IPS-18a (cell line): Measurements from ENCODE around the gene PLEKHO2.

Source experiments
- H3K27ac ChIP-seq: one replicate; pipeline ENCODE4 v1.5.1; 2013; ENCODE audit warnings: low read length
- H3K27me3 ChIP-seq: one replicate; pipeline ENCODE4 v1.6.1; 2013; ENCODE audit warnings: mild to moderate bottlenecking, low read length; ENCODE audit not compliant: control insufficient read depth, insufficient read depth
- H3K36me3 ChIP-seq: one replicate; pipeline ENCODE4 v1.6.1; 2013; ENCODE audit warnings: low read depth, low read length; ENCODE audit not compliant: control insufficient read depth
- H3K4me1 ChIP-seq: one replicate; pipeline ENCODE4 v1.6.1; 2013; ENCODE audit warnings: low read depth, low read length; ENCODE audit not compliant: control insufficient read depth
- H3K4me3 ChIP-seq: one replicate; pipeline ENCODE4 v1.5.1; 2013; ENCODE audit warnings: low read length
- H3K9ac ChIP-seq: one replicate; pipeline ENCODE4 v1.6.1; 2013; ENCODE audit warnings: mild to moderate bottlenecking, low read length, moderate library complexity
- H3K9me3 ChIP-seq: one replicate; pipeline ENCODE4 v1.6.1; 2013; ENCODE audit warnings: low read depth, low read length; ENCODE audit not compliant: control insufficient read depth

The PLEKHO2 gene

DNA sequence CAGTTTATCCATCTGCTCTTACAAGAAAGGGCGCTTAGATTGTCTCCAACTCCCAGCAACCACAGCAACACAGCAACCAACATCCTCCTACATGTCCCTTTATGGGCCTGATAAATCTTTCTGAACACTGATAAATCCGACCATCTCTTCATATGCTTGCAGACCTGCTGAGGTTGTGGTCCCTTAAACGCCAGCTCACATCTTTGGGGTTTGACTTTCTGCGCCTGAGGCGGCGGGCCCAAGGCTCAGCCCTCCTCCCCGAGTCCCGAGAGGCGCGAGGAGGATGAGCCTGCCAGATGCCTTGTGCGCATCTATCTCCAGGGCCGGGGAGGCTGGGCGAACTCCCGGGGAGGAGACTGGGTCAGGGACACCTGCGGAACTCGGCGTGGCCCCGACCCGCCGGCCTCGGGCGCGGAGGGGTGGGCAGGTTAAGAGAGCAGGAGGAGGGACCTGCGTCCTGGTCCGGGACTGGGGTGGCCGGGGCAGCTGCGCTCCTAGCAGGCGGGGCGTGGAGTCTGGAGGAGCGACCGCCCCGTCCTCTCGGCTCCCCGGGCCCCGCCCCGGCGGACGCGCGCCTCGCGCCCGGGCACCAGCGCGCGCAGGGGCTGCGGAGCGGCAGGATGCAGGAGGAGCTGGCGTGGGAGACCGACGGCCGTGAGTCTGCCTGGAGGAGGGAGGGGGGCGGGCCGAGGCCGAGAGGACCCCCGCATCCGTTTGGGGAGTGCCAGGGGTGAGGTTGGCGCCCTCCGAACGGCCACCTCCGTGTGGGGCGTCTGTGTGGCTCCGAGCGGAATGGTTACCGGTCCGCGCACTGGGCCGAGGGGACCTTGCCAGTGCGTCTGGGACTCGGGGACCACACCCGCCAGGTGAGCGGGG is 69.8 kb downstream of the PLEKHO2 start, which contains the start of gene ANKDD1A:
Gene ANKDD1A (plus strand): TSS at position 592 of the 876 bp plus-strand sequence. CDS start 29 bp downstream, at position 621.
- peaks cover 24% of the 10 kb centered on the region for H3K4me1 ChIP-seq
- peak within 1 kb of the TSS; percentile 23 for H3K9ac ChIP-seq
- H3K27ac ChIP-seq = no peak within 1 kb of the TSS
- H3K9me3 ChIP-seq = no peaks in the 10 kb centered on the region
- H3K27me3 ChIP-seq = peaks cover 32% of the 10 kb centered on the region
- peak within 1 kb of the TSS; percentile 73 for H3K4me3 ChIP-seq
- no peaks in the 10 kb centered on the region for H3K36me3 ChIP-seq

DNA sequence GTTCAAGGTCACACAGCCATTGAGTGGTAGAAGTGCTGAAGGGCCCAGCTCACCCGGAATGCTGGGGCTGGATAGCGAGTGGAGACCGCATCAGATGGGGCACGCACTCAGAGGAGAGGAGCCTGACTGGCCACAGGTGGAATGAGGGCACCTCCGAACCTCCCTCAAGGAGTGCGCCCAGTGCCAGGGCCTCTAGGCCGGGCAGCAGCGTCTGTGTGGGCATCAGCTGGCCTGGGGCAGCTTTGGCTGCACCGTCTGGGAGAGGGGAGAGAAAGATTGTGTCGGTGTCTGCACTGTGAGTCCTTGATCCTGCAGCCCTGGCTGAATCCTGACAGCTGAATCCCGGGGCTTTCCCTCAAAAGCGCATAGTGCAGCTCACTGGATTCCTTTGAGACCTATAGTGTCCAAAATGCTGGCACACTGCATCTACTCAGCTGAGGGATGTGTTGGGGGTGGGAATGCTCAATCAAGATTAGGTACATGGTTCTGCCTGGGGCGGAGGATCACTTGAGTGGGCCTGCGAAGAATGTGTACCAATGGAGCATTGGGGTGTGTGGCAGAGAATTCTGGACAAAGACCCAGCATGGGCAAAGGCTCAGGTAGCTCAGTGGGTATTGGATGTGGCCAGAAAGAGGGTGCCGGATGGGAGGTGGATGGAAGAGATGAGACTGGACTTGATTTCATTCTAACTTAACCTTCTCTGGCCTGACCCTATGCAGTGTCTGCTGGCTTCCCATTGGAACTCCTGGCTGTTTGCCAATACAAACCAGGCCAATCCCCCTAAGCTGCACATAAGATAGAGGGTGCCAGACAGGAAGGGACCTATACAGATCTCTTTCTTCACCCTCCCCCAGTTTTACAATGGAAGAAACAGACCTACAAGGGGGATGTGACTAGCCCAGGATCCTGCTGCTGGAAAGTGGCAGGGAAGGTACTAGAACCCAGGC is 70.9 kb downstream of the PLEKHO2 start:
- no peaks in the 10 kb centered on the region for H3K9me3 ChIP-seq
- H3K9ac ChIP-seq = peak overlapping the region; percentile 23
- no peak overlapping the region for H3K27ac ChIP-seq
- H3K27me3 ChIP-seq = peaks cover 32% of the 10 kb centered on the region
- peak overlapping the region; percentile 73 for H3K4me3 ChIP-seq
- H3K36me3 ChIP-seq = no peaks in the 10 kb centered on the region
- peaks cover 25% of the 10 kb centered on the region for H3K4me1 ChIP-seq

DNA sequence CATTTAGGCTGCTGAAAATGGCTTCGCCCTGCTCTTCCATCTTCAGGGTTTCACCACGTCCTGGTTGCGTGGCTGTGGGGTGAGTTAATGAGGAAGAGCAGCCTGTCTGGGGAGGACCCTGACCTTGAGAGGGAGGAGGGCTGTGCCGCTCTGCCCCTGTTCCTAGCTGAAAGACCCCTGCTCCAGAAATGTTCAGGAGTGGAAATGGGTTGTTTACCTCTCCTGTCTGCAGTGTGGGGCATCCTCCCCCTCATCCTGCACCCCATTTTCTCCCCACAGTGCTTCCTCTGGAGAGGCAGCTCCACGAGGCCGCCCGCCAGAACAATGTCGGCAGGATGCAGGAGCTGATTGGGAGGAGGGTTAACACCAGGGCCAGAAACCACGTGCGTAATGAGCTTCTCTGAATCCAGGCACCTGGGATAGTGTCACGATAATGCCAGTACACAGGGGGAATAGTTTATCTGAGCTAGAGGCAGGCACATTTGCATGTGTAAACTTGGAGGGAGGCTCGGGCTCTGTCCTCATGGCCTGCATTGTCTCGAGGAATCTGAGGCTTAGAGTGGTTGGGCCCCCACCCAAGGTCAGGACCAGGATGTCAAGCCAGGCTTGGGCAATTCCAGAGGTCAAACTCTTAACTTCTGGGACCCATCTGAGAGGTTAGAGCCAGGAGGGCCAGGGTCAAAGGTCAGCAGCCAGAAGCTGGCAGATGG is 74.0 kb downstream of the PLEKHO2 start:
- H3K27ac ChIP-seq = no peak overlapping the region
- H3K36me3 ChIP-seq = no peaks in the 10 kb centered on the region
- H3K4me1 ChIP-seq = peaks cover 25% of the 10 kb centered on the region
- H3K4me3 ChIP-seq = no peak overlapping the region
- H3K27me3 ChIP-seq = peaks cover 24% of the 10 kb centered on the region
- H3K9me3 ChIP-seq = no peaks in the 10 kb centered on the region
- no peak overlapping the region for H3K9ac ChIP-seq

DNA sequence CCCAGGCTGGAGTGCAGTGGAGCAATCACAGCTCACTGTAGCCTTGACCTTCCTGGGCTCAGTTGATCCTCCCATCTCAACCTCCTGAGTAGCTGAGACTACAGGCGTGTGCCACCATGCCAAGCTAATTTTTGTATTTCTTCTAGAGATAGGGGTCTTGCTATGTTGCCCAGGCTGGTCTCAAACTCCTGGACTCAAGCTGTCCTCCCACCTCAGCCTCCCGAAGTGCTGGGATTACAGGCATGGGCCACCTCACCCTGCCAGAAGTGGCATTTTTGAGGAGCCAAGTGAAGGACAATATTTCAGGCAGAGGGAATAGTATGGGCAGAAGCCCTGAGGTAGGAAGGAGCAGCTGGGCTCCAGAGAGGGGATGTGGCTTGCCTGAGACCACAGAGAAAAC is 74.7 kb downstream of the PLEKHO2 start:
- Histone ChIP-seq H3K4me1 (peaks cover 19% of the 10 kb centered on the region), H3K9ac (no peak overlapping the region), H3K36me3 (no peaks in the 10 kb centered on the region), H3K27ac (no peak overlapping the region), H3K27me3 (peaks cover 17% of the 10 kb centered on the region), H3K4me3 (no peak overlapping the region), H3K9me3 (no peaks in the 10 kb centered on the region)

DNA sequence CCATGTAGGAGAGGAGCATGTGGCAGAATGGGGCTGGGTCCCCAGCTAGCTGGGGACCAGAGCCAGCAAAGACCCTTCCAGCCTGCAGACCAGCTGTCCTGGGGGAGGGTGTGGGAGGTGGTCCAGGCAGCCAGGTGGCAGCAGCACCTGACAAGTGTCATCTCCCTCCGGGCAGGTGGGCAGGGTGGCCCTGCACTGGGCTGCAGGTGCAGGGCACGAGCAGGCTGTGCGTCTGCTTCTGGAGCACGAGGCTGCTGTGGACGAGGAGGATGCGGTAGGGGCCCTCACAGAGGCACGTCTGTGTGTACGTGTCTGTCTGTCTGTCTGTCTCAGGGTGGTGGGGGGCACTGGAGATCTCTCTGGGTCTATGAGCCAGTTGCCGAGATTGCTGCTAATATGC is 75.5 kb downstream of the PLEKHO2 start:
- Histone ChIP-seq H3K36me3 (no peaks in the 10 kb centered on the region), H3K4me3 (no peak overlapping the region)

More for the DNA sequence above, 75.5 kb downstream of the PLEKHO2 start:
- Histone ChIP-seq H3K9me3 (no peaks in the 10 kb centered on the region), H3K9ac (no peak overlapping the region), H3K27me3 (peaks cover 12% of the 10 kb centered on the region), H3K4me1 (peaks cover 16% of the 10 kb centered on the region), H3K27ac (no peak overlapping the region)
